SK-N-SH treated with all-trans-retinoic acid at 6 μM for 48 hours (cell line): ENCODE measurements around the gene ZNF557.
A peak's percentile ranks its signal among the peaks of the same experiment; 100 is the strongest.
"Not testable (repeated sequence)": the region's sequence is repeated elsewhere in the genome, so short reads cannot be mapped to it uniquely, and the experiment has no call there.

Experiments used
- ATAC-seq: fragments of 200-7000 bp; cut with Tn5 transposase; 3 replicates; pipeline ENCODE4 v1.9.1; 2020; ENCODE audit warnings: mild to moderate bottlenecking, moderate library complexity
- ESRRG ChIP-seq: fragments of 250-450 bp; sonication (Bioruptor Pico); IDR thresholded peaks from 2 replicates; pipeline ENCODE4 v1.6.1; 2021; ENCODE audit warnings: mild to moderate bottlenecking
- ZFP3 ChIP-seq: fragments of 250-450 bp; sonication (Bioruptor Pico); IDR thresholded peaks from 2 replicates; pipeline ENCODE4 v1.5.0; 2020; ENCODE audit warnings: mild to moderate bottlenecking, moderate library complexity
- ZNF565 ChIP-seq: fragments of 450-650 bp; formaldehyde crosslinking; conservative IDR thresholded peaks from 2 replicates; pipeline ENCODE4 v1.5.0; 2020; ENCODE audit warnings: low read depth, mild to moderate bottlenecking, moderate library complexity
- TF ChIP-seq, protein P1 (sequence below): fragments of 250-450 bp; sonication (Bioruptor Pico); IDR thresholded peaks from 2 replicates; pipeline ENCODE4 v1.8.0; 2020; ENCODE audit warnings: mild to moderate bottlenecking, moderate library complexity, borderline replicate concordance

The ZNF557 gene

DNA sequence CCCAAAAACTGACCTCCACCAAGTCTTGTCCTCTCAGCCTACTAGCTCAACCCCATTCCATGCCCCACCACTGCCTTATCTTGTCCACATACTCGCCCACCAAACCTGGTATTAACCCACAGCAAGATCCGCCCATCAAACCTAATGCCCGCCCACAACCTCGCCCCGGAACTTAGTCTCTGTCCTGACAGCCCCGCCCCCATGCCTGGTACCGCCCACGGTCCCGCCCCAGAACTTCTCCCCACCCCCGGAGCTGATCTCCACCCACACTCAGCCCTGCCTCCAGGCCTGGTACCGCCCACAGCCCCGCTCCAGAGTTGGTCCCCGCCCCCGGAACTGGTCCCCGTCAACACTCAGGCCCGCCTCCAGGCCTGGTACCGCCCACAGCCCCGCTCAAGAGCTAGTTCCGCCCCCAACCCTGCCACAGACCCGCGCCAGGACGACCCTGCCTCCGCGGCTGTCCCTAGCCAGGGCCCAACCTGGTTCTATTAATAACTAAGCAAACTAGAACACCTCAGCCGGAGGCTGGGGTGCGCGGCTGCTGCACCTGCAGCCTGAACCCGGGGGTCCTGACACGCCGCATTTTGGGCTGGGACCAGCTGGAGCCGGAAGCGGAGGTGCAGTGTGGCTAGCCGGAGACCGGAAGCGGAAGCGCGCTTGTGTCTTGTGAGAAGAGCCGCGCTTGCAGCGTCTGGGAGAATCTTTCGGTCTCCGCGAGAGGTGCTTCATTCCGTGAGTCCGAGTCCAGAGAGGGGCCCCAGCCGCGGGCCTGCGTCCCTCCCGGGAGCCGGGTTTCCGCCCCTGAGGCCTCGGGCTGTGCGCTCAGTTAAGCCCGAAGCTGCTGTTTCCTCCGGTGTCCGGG is at the start of gene ZNF557:
TSS of gene ZNF557 (plus strand) at position 662 of the 862 bp plus-strand sequence. CDS start 5,372 bp downstream, outside the sequence.
- peak; percentile 99 for ATAC-seq
- no peak for TF ChIP-seq ZFP3
- TF ChIP-seq, protein P1, sequence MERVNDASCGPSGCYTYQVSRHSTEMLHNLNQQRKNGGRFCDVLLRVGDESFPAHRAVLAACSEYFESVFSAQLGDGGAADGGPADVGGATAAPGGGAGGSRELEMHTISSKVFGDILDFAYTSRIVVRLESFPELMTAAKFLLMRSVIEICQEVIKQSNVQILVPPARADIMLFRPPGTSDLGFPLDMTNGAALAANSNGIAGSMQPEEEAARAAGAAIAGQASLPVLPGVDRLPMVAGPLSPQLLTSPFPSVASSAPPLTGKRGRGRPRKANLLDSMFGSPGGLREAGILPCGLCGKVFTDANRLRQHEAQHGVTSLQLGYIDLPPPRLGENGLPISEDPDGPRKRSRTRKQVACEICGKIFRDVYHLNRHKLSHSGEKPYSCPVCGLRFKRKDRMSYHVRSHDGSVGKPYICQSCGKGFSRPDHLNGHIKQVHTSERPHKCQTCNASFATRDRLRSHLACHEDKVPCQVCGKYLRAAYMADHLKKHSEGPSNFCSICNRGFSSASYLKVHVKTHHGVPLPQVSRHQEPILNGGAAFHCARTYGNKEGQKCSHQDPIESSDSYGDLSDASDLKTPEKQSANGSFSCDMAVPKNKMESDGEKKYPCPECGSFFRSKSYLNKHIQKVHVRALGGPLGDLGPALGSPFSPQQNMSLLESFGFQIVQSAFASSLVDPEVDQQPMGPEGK (CRISPR knock-in tag), result no peak
- no peak for TF ChIP-seq ESRRG
- TF ChIP-seq ZNF565, result no peak

DNA sequence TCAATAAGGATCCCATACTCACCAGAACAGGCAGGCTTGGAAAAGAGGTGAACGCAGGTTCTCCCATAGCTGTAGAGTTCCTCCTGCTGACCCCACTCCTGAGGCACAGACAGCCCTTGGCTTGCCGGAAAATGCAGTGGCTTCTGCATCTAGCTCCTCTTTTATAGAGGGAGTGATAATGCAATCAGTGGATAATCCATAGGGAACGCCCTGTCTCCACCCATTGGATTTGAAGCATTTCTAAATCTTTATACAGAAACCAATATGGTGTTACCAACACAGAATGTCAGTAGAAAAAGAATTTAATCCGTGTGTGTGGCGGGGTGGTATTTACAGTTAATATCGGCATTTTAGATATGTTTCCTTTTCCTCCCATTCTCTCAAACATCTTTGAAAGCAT is 48.2 kb upstream of the ZNF557 start, which contains the start of gene MBD3L2B:
TSS of gene MBD3L2B (minus strand) at position 101 of the 400 bp plus-strand sequence. CDS start at position 67, 34 bp downstream.
- not testable (repeated sequence) for ATAC-seq

DNA sequence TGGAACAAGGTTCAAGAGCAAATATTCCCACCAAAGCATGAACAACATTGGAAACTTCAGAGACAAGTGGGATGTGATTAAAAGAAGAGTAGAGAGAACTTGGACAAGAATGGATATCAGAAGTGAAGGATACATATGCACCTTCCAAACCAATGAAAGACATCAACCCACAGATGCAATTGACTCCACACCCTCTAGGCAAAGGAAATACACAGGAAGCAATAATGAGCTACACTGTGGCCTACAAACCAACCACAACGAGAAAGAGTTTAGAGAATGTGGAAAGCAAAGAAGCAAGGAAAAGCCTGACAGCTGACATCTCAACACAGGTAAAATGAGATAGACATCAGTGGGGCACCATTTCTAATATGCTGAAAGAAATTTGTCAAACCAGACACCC is 40.7 kb upstream of the ZNF557 start:
- not testable (repeated sequence) for ATAC-seq

DNA sequence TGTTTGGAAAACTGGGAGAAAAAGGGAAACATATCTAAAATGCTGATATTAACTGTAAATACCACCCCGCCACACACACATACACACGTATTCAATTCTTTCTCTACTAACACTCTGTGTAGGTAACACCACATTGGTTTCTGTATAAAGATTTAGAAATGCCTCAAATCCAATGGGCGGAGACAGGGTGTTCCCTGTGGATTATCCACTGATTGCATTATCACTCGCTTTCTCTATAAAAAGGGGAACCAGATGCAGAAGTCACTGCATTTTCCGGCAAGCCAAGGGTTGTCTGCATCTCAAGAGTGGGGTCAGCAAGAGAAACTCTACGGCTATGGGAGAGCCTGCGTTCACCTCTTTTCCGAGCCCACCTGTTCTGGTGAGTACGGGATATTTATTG is 39.2 kb upstream of the ZNF557 start, which contains the start of gene MBD3L5:
TSS of gene MBD3L5 (plus strand) at position 301 of the 400 bp plus-strand sequence. CDS start at position 335, 34 bp downstream.
- not testable (repeated sequence) for ATAC-seq

DNA sequence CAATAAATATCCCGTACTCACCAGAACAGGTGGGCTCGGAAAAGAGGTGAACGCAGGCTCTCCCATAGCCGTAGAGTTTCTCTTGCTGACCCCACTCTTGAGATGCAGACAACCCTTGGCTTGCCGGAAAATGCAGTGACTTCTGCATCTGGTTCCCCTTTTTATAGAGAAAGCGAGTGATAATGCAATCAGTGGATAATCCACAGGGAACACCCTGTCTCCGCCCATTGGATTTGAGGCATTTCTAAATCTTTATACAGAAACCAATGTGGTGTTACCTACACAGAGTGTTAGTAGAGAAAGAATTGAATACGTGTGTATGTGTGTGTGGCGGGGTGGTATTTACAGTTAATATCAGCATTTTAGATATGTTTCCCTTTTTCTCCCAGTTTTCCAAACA is 29.4 kb upstream of the ZNF557 start, which contains the start of gene MBD3L4:
TSS of gene MBD3L4 (minus strand) at position 101 of the 400 bp plus-strand sequence. CDS start at position 66, 35 bp downstream.
- not testable (repeated sequence) for ATAC-seq

DNA sequence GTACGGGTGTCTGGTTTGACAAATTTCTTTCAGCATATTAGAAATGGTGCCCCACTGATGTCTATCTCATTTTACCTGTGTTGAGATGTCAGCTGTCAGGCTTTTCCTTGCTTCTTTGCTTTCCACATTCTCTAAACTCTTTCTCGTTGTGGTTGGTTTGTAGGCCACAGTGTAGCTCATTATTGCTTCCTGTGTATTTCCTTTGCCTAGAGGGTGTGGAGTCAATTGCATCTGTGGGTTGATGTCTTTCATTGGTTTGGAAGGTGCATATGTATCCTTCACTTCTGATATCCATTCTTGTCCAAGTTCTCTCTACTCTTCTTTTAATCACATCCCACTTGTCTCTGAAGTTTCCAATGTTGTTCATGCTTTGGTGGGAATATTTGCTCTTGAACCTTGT is 27.9 kb upstream of the ZNF557 start:
- ATAC-seq, result not testable (repeated sequence)

DNA sequence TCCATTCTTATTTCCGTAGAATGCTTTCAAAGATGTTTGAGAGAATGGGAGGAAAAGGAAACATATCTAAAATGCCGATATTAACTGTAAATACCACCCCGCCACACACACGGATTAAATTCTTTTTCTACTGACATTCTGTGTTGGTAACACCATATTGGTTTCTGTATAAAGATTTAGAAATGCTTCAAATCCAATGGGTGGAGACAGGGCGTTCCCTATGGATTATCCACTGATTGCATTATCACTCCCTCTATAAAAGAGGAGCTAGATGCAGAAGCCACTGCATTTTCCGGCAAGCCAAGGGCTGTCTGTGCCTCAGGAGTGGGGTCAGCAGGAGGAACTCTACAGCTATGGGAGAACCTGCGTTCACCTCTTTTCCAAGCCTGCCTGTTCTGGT is 20.5 kb upstream of the ZNF557 start, which contains the start of gene MBD3L2:
TSS of gene MBD3L2 (plus strand) at position 301 of the 400 bp plus-strand sequence. CDS start at position 354, 53 bp downstream.
- ATAC-seq, result not testable (repeated sequence)

DNA sequence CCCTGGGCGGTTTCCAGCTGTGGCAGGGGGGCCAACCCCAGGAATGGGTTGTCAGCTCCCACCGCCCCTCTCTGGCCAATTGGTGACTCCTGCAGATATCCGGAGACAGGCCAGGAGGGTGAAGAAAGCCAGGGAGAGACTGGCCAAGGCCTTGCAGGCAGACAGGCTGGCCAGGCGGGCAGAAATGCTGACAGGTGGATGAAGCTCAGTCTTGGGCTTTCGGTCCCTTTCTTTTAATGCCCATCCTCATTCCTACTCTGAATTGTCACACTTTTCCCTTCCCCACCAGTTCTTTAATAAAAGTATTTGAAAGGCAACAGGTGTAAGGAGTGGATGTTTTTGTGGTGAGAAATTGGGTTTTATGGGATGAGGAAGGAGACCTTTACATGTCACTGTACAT is 18.1 kb upstream of the ZNF557 start:
- not testable (repeated sequence) for ATAC-seq

DNA sequence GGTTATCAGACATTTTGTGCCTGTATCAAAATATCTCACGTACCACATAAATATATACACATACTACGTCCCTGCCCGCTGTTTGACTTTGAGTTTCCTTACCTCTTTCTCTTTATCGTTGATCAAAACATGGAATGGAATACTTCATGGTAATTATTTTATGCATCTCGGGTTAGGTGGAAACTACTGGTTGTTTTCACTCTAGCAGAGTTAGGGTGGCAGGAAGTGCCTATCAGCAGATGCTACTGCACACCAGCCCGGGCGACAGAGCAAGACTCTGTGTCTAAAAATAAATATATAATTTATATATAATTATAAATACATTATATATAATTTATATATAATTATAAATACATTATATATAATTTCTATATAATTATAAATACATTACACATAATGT is 16.6 kb upstream of the ZNF557 start:
- ATAC-seq, result not testable (repeated sequence)

DNA sequence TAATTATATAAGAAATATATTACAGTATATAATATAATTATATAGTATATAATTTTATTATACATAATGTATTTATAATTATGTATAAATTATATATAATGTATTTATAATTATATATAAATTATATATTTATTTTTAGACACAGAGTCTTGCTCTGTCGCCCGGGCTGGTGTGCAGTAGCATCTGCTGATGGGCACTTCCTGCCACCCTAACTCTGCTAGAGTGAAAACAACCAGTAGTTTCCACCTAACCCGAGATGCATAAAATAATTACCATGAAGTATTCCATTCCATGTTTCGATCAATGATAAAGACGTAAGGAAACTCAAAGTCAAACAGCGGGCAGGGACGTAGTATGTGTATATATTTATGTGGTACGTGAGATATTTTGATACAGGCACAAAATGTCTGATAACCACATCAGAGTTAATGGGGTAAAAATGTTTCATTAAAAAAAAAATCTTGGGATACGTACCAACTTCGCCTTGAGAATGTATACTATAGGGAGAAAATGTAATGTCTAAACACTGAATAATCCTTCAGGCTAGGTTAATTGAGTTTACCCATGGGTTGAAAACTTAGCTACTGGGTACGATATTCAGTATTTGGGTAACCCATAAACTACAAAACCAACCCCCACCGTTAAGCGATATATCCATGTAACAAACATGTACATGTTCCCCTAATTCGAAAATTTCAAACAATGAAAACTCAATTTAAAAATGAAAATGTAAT is 14.7 kb upstream of the ZNF557 start:
- ATAC-seq, result not testable (repeated sequence)

DNA sequence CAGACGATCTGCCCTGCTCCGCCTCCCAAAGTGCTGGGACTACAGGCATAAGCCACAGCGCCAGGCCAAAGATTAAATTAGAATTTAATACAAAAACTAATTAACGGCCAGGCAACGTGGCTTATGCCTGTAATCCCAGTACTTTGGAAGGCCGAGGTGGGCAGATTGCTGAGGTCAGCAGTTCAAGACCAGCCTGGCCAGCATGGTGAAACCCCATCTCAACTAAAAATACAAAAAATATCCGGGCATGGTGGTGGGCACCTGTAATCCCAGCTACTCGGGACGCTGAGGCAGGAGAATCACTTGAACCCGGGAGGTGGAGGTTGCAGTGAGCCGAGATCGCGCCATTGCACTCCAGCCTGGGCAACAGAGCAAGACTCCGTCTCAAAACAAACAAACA is 13.8 kb upstream of the ZNF557 start:
- ATAC-seq, result not testable (repeated sequence)

DNA sequence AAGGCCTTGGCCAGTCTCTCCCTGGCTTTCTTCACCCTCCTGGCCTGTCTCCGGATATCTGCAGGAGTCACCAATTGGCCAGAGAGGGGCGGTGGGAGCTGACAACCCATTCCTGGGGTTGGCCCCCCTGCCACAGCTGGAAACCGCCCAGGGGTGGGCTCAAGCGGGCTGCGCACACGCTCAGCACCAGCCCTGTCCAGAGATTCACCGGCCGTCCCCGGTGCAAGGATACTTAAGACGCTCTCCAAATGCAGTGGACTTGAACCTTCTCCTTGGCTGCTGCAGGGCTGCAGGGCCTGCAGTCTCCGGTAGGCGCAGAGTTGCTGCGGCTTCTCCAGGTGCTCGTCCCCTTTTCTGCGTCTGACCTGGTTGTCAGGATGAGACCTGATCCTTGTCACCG is 13.1 kb upstream of the ZNF557 start:
- not testable (repeated sequence) for ATAC-seq

DNA sequence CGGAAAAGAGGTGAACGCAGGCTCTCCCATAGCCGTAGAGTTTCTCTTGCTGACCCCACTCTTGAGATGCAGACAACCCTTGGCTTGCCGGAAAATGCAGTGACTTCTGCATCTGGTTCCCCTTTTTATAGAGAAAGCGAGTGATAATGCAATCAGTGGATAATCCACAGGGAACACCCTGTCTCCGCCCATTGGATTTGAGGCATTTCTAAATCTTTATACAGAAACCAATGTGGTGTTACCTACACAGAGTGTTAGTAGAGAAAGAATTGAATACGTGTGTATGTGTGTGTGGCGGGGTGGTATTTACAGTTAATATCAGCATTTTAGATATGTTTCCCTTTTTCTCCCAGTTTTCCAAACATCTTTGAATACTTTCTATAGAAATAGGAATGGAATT is 10.9 kb upstream of the ZNF557 start, which contains the start of gene MBD3L3:
TSS of gene MBD3L3 (minus strand) at position 101 of the 400 bp plus-strand sequence. CDS start at position 30, 71 bp downstream.
- ATAC-seq, result not testable (repeated sequence)

DNA sequence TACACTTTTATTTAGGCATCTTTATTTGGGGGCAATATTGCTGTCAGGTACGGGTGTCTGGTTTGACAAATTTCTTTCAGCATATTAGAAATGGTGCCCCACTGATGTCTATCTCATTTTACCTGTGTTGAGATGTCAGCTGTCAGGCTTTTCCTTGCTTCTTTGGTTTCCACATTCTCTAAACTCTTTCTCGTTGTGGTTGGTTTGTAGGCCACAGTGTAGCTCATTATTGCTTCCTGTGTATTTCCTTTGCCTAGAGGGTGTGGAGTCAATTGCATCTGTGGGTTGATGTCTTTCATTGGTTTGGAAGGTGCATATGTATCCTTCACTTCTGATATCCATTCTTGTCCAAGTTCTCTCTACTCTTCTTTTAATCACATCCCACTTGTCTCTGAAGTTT is 9.5 kb upstream of the ZNF557 start:
- not testable (repeated sequence) for ATAC-seq
